ENCODE data around the gene SLC22A25. TPM values are rescaled to one million over a fixed set of nuclear protein-coding genes. Genes with fewer than 3 reads are reported as not detected.

The SLC22A25 gene
- total and polyA plus RNA-seq, 2 donors (not counting 1 experiment from before 2014, with no cell fraction given) = not detected

DNA sequence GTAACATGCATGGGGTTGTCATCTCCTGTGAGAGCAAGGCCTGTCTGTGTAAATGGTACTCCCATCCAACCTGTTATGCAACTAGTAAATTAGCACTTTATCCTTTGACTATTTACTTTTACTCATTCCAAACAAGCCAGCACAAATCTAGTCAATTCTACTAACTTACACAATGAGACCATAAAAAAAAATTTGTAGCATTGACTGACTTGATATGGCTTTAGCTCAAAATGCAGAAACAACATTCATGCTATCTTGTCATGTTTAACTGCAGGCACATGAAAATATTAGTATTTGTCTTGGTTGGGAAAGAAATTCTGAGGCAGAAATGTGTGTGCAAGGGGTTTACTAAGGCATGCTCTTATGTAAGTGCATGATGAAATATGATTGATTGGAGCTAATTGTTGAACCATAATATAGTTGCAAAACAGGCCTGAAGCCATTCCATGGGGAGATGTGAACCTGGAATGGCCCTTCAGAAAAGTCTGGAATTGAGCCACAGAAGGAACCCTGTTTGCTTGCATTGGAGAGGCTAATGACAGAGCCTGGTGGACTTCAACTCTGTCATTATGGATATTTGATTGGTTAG, 2.5 kb downstream of the SLC22A25 start:
- Histone ChIP-seq H3K9ac (ENCODE audit: insufficient read depth, low read length) (no peak overlapping the region), H3K36me3 (ENCODE audit: control insufficient read depth, insufficient read depth, low read length) (no peaks in the 10 kb centered on the region), H3K79me2 (ENCODE audit: control insufficient read depth, insufficient read depth, low read length) (no peaks in the 10 kb centered on the region), H2AFZ (ENCODE audit: low read length) (no peak overlapping the region), H3K4me2 (ENCODE audit: extremely low read depth, insufficient read depth, low read length) (no peak overlapping the region), H3K9me3 (ENCODE audit: control insufficient read depth, insufficient read depth, low read depth, low read length) (no peaks in the 10 kb centered on the region), H4K20me1 (ENCODE audit: control insufficient read depth, extremely low read depth, insufficient read depth, low read length) (no peaks in the 10 kb centered on the region), H3K4me3 (replicated peaks in 1 of 4; ENCODE audit: control extremely low read depth in 1 of 4, insufficient read depth in 1 of 4, low read depth in 3 of 4, low read length in 4 of 4) (no peak overlapping the region), H3K27me3 (ENCODE audit: control insufficient read depth, insufficient read depth, low read length) (no peaks in the 10 kb centered on the region), H3K4me1 (ENCODE audit: control insufficient read depth, extremely low read depth, insufficient read depth, low read length) (no peaks in the 10 kb centered on the region), H3K27ac (ENCODE audit: insufficient read depth, low read length) (no peak overlapping the region)
- TF ChIP-seq EZH2 (IDR thresholded peaks at IDR 0.05; ENCODE audit: low read length, missing control alignments) = no peak
- TF ChIP-seq, protein P1, sequence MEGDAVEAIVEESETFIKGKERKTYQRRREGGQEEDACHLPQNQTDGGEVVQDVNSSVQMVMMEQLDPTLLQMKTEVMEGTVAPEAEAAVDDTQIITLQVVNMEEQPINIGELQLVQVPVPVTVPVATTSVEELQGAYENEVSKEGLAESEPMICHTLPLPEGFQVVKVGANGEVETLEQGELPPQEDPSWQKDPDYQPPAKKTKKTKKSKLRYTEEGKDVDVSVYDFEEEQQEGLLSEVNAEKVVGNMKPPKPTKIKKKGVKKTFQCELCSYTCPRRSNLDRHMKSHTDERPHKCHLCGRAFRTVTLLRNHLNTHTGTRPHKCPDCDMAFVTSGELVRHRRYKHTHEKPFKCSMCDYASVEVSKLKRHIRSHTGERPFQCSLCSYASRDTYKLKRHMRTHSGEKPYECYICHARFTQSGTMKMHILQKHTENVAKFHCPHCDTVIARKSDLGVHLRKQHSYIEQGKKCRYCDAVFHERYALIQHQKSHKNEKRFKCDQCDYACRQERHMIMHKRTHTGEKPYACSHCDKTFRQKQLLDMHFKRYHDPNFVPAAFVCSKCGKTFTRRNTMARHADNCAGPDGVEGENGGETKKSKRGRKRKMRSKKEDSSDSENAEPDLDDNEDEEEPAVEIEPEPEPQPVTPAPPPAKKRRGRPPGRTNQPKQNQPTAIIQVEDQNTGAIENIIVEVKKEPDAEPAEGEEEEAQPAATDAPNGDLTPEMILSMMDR (conservative IDR thresholded peaks at IDR 0.05 in 1 of 2, IDR thresholded peaks at IDR 0.05 in 1 of 2; ENCODE audit: low read depth in 1 of 2, low read length in 2 of 2) = no peak
- DNase-seq (ENCODE audit: low read depth in 2 of 2) = no peak

DNA sequence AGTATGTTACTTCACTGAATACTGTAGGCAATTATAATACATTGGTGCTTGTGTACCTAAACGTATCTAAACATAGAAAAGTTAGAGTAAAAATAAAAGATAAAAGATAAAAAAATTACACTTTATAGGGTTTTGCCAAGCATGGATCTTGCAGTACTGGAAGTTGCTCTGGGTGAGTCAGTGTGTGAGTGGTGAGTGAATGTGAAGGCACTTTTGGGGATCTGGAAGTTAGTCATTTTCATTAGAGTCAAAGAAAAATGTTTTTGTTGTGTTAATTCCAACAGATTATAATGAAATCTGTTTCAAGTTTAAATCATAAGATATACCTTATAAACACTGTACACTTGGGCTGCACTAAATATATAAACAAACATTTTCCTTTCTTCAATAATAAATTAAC, 3.3 kb downstream of the SLC22A25 start:
- Histone ChIP-seq H3K79me2 (ENCODE audit: control insufficient read depth, insufficient read depth, low read length) (no peaks in the 10 kb centered on the region), H3K4me2 (ENCODE audit: extremely low read depth, insufficient read depth, low read length) (no peak overlapping the region), H3K27ac (ENCODE audit: insufficient read depth, low read length) (no peak overlapping the region), H3K9me3 (ENCODE audit: control insufficient read depth, insufficient read depth, low read depth, low read length) (no peaks in the 10 kb centered on the region), H3K36me3 (ENCODE audit: control insufficient read depth, insufficient read depth, low read length) (no peaks in the 10 kb centered on the region), H4K20me1 (ENCODE audit: control insufficient read depth, extremely low read depth, insufficient read depth, low read length) (no peaks in the 10 kb centered on the region), H2AFZ (ENCODE audit: low read length) (no peak overlapping the region), H3K27me3 (ENCODE audit: control insufficient read depth, insufficient read depth, low read length) (no peaks in the 10 kb centered on the region), H3K9ac (ENCODE audit: insufficient read depth, low read length) (no peak overlapping the region), H3K4me3 (replicated peaks in 1 of 4; ENCODE audit: control extremely low read depth in 1 of 4, insufficient read depth in 1 of 4, low read depth in 3 of 4, low read length in 4 of 4) (no peak overlapping the region), H3K4me1 (ENCODE audit: control insufficient read depth, extremely low read depth, insufficient read depth, low read length) (no peaks in the 10 kb centered on the region)
- TF ChIP-seq, protein P1 (conservative IDR thresholded peaks at IDR 0.05 in 1 of 2, IDR thresholded peaks at IDR 0.05 in 1 of 2; ENCODE audit: low read depth in 1 of 2, low read length in 2 of 2) = no peak
- no peak for TF ChIP-seq EZH2 (IDR thresholded peaks at IDR 0.05; ENCODE audit: low read length, missing control alignments)
- no peak for DNase-seq (ENCODE audit: low read depth in 2 of 2)

DNA sequence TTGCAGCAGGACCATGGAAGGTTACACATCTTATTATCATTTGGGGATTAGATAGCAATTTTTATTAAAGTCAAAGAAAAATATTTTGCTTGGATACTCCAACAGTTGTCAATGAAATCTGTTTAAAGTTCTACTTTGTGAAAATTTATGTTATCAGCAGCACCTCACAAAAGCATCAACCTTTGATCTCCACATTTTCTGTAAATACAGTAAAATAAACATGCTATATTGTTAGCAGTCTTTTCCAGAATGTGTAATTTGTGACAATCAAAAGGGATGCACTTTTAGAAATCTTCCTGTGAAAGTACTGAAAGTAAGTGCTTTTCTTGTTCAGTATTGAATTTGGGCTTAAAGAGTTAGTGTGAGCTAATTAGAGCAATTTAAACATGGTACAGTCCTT, 4.1 kb downstream of the SLC22A25 start:
- Histone ChIP-seq H3K36me3 (ENCODE audit: control insufficient read depth, insufficient read depth, low read length) (no peaks in the 10 kb centered on the region), H4K20me1 (ENCODE audit: control insufficient read depth, extremely low read depth, insufficient read depth, low read length) (no peaks in the 10 kb centered on the region), H3K9me3 (ENCODE audit: control insufficient read depth, insufficient read depth, low read depth, low read length) (no peaks in the 10 kb centered on the region), H3K4me1 (ENCODE audit: control insufficient read depth, extremely low read depth, insufficient read depth, low read length) (no peaks in the 10 kb centered on the region), H2AFZ (ENCODE audit: low read length) (no peak overlapping the region), H3K79me2 (ENCODE audit: control insufficient read depth, insufficient read depth, low read length) (no peaks in the 10 kb centered on the region), H3K27me3 (ENCODE audit: control insufficient read depth, insufficient read depth, low read length) (no peaks in the 10 kb centered on the region), H3K9ac (ENCODE audit: insufficient read depth, low read length) (no peak overlapping the region), H3K4me3 (replicated peaks in 1 of 4; ENCODE audit: control extremely low read depth in 1 of 4, insufficient read depth in 1 of 4, low read depth in 3 of 4, low read length in 4 of 4) (no peak overlapping the region), H3K4me2 (ENCODE audit: extremely low read depth, insufficient read depth, low read length) (no peak overlapping the region), H3K27ac (ENCODE audit: insufficient read depth, low read length) (no peak overlapping the region)
- TF ChIP-seq, protein P1 (conservative IDR thresholded peaks at IDR 0.05 in 1 of 2, IDR thresholded peaks at IDR 0.05 in 1 of 2; ENCODE audit: low read depth in 1 of 2, low read length in 2 of 2) = no peak
- no peak for TF ChIP-seq EZH2 (IDR thresholded peaks at IDR 0.05; ENCODE audit: low read length, missing control alignments)
- DNase-seq (ENCODE audit: low read depth in 2 of 2) = no peak

All from fibroblast of lung (primary cell).